Measurements from ENCODE around the gene POMP.

DNA sequence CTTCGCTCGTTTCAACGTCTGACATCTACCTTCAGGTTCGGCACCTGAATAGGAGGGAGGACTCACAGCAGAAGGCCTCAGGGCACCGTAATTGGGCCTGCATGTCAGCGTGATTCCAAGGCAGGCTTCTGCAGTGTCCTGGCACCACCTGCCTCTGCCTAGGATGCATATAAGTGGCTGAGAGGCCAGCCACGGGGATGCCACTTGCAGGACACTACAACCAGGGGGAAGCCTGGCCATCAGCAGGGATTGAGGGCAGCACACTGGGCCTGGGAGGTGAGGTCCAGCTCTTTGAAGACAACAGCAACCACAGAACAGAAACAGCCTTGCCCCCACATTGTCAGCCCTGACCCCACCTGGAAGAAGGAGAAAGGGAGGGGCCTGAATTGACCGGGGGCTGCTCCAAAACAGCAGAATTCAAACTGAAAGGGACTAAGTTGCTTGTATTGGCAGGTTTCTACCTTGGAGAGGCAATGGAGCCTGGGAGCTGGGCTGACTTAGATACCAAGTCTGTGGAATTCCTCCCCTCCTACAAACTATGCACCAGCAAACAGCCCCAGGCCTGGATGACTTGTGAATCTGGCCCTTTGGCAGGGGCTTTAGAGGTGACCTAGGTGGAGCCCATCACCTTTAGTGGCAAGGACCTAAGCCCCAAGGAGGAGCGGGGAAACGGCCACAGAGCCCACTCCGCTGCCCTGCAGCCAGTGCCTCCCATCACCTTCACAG lies 34.1 kb upstream of the POMP start:
- TF ChIP-seq, protein P1, sequence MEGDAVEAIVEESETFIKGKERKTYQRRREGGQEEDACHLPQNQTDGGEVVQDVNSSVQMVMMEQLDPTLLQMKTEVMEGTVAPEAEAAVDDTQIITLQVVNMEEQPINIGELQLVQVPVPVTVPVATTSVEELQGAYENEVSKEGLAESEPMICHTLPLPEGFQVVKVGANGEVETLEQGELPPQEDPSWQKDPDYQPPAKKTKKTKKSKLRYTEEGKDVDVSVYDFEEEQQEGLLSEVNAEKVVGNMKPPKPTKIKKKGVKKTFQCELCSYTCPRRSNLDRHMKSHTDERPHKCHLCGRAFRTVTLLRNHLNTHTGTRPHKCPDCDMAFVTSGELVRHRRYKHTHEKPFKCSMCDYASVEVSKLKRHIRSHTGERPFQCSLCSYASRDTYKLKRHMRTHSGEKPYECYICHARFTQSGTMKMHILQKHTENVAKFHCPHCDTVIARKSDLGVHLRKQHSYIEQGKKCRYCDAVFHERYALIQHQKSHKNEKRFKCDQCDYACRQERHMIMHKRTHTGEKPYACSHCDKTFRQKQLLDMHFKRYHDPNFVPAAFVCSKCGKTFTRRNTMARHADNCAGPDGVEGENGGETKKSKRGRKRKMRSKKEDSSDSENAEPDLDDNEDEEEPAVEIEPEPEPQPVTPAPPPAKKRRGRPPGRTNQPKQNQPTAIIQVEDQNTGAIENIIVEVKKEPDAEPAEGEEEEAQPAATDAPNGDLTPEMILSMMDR (IDR thresholded peaks at IDR 0.05): no peak
- TF ChIP-seq CHD2 (IDR thresholded peaks at IDR 0.05; ENCODE audit: low read length, partially characterized antibody): no peak

All from SK-N-SH (cell line).